Adipocyte (in vitro differentiated cells): ENCODE data around the gene TBXA2R.

Experiments
- DNase-seq: peaks from one replicate; pipeline ENCODE4 v3.0.0-alpha.2; 2015; ENCODE audit warnings: low read depth
- H3K27me3 ChIP-seq: replicated peaks from 2 replicates; pipeline ENCODE4 v1.7.0; 2013; ENCODE audit warnings: mild to moderate bottlenecking, low read length, moderate library complexity; ENCODE audit not compliant: control insufficient read depth, insufficient read depth
- H3K36me3 ChIP-seq: 2 replicates; pipeline ENCODE4 v1.7.0; 2013; ENCODE audit warnings: low read length, mild to moderate bottlenecking, moderate library complexity; ENCODE audit not compliant: control insufficient read depth, insufficient read depth, severe bottlenecking
- H3K4me1 ChIP-seq: 2 replicates; pipeline ENCODE4 v1.7.0; 2013; ENCODE audit warnings: mild to moderate bottlenecking, low read length, moderate library complexity; ENCODE audit not compliant: control insufficient read depth, insufficient read depth
- H3K4me3 ChIP-seq: 2 replicates; pipeline ENCODE4 v1.7.0; 2013; ENCODE audit warnings: mild to moderate bottlenecking, low read length, moderate library complexity
- H3K9ac ChIP-seq: 2 replicates; pipeline ENCODE4 v1.7.0; 2013; ENCODE audit warnings: mild to moderate bottlenecking, low read length, moderate library complexity
- H3K9me3 ChIP-seq: 2 replicates; pipeline ENCODE4 v1.7.0; 2013; ENCODE audit warnings: mild to moderate bottlenecking, low read length, moderate library complexity; ENCODE audit not compliant: control insufficient read depth

TBXA2R gene

GRCh38 chr19:3617463-3617862 is 10.8 kb upstream of the TBXA2R start:
- H3K36me3 ChIP-seq, result peaks cover 4% of the 10 kb centered on the region
- no peak overlapping the region for H3K4me3 ChIP-seq
- no peaks in the 10 kb centered on the region for H3K9me3 ChIP-seq
- H3K4me1 ChIP-seq, result peaks cover 4% of the 10 kb centered on the region
- H3K9ac ChIP-seq, result no peak overlapping the region
- no peak for DNase-seq
- no peaks in the 10 kb centered on the region for H3K27me3 ChIP-seq

- peaks cover 4% of the 10 kb centered on the region for H3K4me1 ChIP-seq
- H3K9ac ChIP-seq, result no peak overlapping the region
- peaks cover 12% of the 10 kb centered on the region for H3K36me3 ChIP-seq
- no peaks in the 10 kb centered on the region for H3K9me3 ChIP-seq
- H3K4me3 ChIP-seq, result no peak overlapping the region
- DNase-seq, result no peak
- H3K27me3 ChIP-seq, result no peaks in the 10 kb centered on the region
Observed at GRCh38 chr19:3615524-3616135, 9.0 kb upstream of the TBXA2R start.

- peaks cover 12% of the 10 kb centered on the region for H3K36me3 ChIP-seq
- DNase-seq, result no peak
- H3K9me3 ChIP-seq, result no peaks in the 10 kb centered on the region
- peaks cover 4% of the 10 kb centered on the region for H3K4me1 ChIP-seq
- no peaks in the 10 kb centered on the region for H3K27me3 ChIP-seq
- H3K9ac ChIP-seq, result no peak overlapping the region
- H3K4me3 ChIP-seq, result no peak overlapping the region
Observed at GRCh38 chr19:3614858-3615505, 8.3 kb upstream of the TBXA2R start.

- peaks cover 4% of the 10 kb centered on the region for H3K4me1 ChIP-seq
- no peaks in the 10 kb centered on the region for H3K27me3 ChIP-seq
- peaks cover 12% of the 10 kb centered on the region for H3K36me3 ChIP-seq
- H3K9me3 ChIP-seq, result no peaks in the 10 kb centered on the region
- DNase-seq, result no peak
- H3K9ac ChIP-seq, result no peak overlapping the region
- no peak overlapping the region for H3K4me3 ChIP-seq
Observed at GRCh38 chr19:3613818-3614661, 7.4 kb upstream of the TBXA2R start.

- Histone ChIP-seq H3K9me3 (no peaks in the 10 kb centered on the region), H3K27me3 (no peaks in the 10 kb centered on the region), H3K36me3 (peaks cover 12% of the 10 kb centered on the region), H3K9ac (no peak overlapping the region), H3K4me3 (no peak overlapping the region), H3K4me1 (peaks cover under 1% of the 10 kb centered on the region)
- no peak for DNase-seq
Observed at GRCh38 chr19:3612901-3613741, 6.4 kb upstream of the TBXA2R start.

- H3K36me3 ChIP-seq, result peaks cover 12% of the 10 kb centered on the region
- H3K9ac ChIP-seq, result no peak overlapping the region
- no peak for DNase-seq
- no peak overlapping the region for H3K4me3 ChIP-seq
- H3K27me3 ChIP-seq, result no peaks in the 10 kb centered on the region
- no peaks in the 10 kb centered on the region for H3K9me3 ChIP-seq
- peaks cover 7% of the 10 kb centered on the region for H3K4me1 ChIP-seq
Observed at GRCh38 chr19:3612330-3612729, 5.7 kb upstream of the TBXA2R start.

- DNase-seq, result no peak
- H3K9ac ChIP-seq, result no peak overlapping the region
- H3K36me3 ChIP-seq, result peaks cover 12% of the 10 kb centered on the region
- no peaks in the 10 kb centered on the region for H3K27me3 ChIP-seq
- peaks cover 9% of the 10 kb centered on the region for H3K4me1 ChIP-seq
- no peak overlapping the region for H3K4me3 ChIP-seq
- no peaks in the 10 kb centered on the region for H3K9me3 ChIP-seq
Observed at GRCh38 chr19:3611841-3612240, 5.2 kb upstream of the TBXA2R start.

GRCh38 chr19:3610745-3611717 is 4.4 kb upstream of the TBXA2R start:
- no peak overlapping the region for H3K4me3 ChIP-seq
- no peaks in the 10 kb centered on the region for H3K9me3 ChIP-seq
- peaks cover 12% of the 10 kb centered on the region for H3K36me3 ChIP-seq
- no peak for DNase-seq
- H3K4me1 ChIP-seq, result peaks cover 9% of the 10 kb centered on the region
- H3K27me3 ChIP-seq, result no peaks in the 10 kb centered on the region
- H3K9ac ChIP-seq, result no peak overlapping the region

GRCh38 chr19:3609779-3610719 is 3.4 kb upstream of the TBXA2R start:
- peaks cover 12% of the 10 kb centered on the region for H3K36me3 ChIP-seq
- H3K4me3 ChIP-seq, result no peak overlapping the region
- H3K4me1 ChIP-seq, result peaks cover 9% of the 10 kb centered on the region
- no peak for DNase-seq
- no peaks in the 10 kb centered on the region for H3K27me3 ChIP-seq
- no peaks in the 10 kb centered on the region for H3K9me3 ChIP-seq
- H3K9ac ChIP-seq, result no peak overlapping the region
